Measurements from ENCODE around the gene CLEC4D. TPM values are rescaled to one million over a fixed set of nuclear protein-coding genes. Genes with fewer than 3 reads are reported as not detected.
"Not testable (repeated sequence)": the region's sequence is repeated elsewhere in the genome, so short reads cannot be mapped to it uniquely, and the experiment has no call there.

Gene CLEC4D
- total and polyA plus RNA-seq, 7 experiments from 2014 or later = 0.45 to 7.0 TPM; not detected in 5

GRCh38 chr12:8483079-8483478 is 30.2 kb upstream of the CLEC4D start:
- H3K36me3 ChIP-seq (ENCODE audit: control insufficient read depth in 2 of 3, insufficient read depth in 3 of 3, low read length in 3 of 3) = no peaks in the 10 kb centered on the region
- no peak overlapping the region for H3K27ac ChIP-seq (ENCODE audit: low read depth, low read length)
- no peaks in the 10 kb centered on the region for H3K27me3 ChIP-seq (ENCODE audit: control insufficient read depth in 2 of 2, insufficient read depth in 2 of 2, low read length in 2 of 2)
- ChIA-PET CTCF (no interaction called here), POLR2A (no interaction called here)
- no peaks in the 10 kb centered on the region for H3K9me3 ChIP-seq (ENCODE audit: control insufficient read depth in 2 of 3, low read length in 3 of 3)
- intact Hi-C loops (cut with micrococcal nuclease) = no loop called here
- no peak overlapping the region for H3K4me3 ChIP-seq (ENCODE audit: low read length)
- DNase-seq (no peak), ATAC-seq (peak; percentile 32)
- Mint-ChIP-seq H3K27ac (peak overlapping the region in 5 of 9 donors; percentile 3 to 81 (median 39)), H3K9me3 (peaks cover 0 to 10% (median 3%) of the 10 kb centered on the region in 11 donors), H3K4me3 (peak overlapping the region in 1 of 10 donors; percentile 51), H3K27me3 (peaks cover 5 to 39% (median 16%) of the 10 kb centered on the region in 5 donors), H3K36me3 (peaks cover 0 to 4% (median 0%) of the 10 kb centered on the region in 5 donors), H3K4me1 (peaks cover 7 to 23% (median 9%) of the 10 kb centered on the region in 7 donors)
- no peaks in the 10 kb centered on the region for H3K4me1 ChIP-seq (ENCODE audit: control insufficient read depth in 2 of 2, insufficient read depth in 2 of 2, low read length in 2 of 2)

- POLR2A ChIA-PET = no interaction called here
- ATAC-seq = no peak
- intact Hi-C loops (cut with micrococcal nuclease) = no loop called here
Observed at GRCh38 chr12:8491646-8492530, 21.4 kb upstream of the CLEC4D start.

GRCh38 chr12:8493084-8493483 is 20.2 kb upstream of the CLEC4D start:
- H3K4me1 Mint-ChIP-seq = peaks cover 3 to 24% (median 11%) of the 10 kb centered on the region in 7 donors
- Histone ChIP-seq H3K9me3 (ENCODE audit: control insufficient read depth in 2 of 3, low read length in 3 of 3) (no peaks in the 10 kb centered on the region), H3K36me3 (ENCODE audit: control insufficient read depth in 2 of 3, insufficient read depth in 3 of 3, low read length in 3 of 3) (no peaks in the 10 kb centered on the region), H3K4me3 (ENCODE audit: low read length) (no peak overlapping the region), H3K27me3 (ENCODE audit: control insufficient read depth in 2 of 2, insufficient read depth in 2 of 2, low read length in 2 of 2) (no peaks in the 10 kb centered on the region), H3K27ac (ENCODE audit: low read depth, low read length) (no peak overlapping the region), H3K4me1 (ENCODE audit: control insufficient read depth in 2 of 2, insufficient read depth in 2 of 2, low read length in 2 of 2) (peaks cover 0 to 16% of the 10 kb centered on the region in 2 donors)
- H3K4me3 Mint-ChIP-seq = peak overlapping the region in 2 of 10 donors; percentile 20 to 48
- intact Hi-C loops (cut with micrococcal nuclease) = no loop called here
- ChIA-PET POLR2A (no interaction called here), CTCF (no interaction called here)
- peaks cover 0 to 3% (median 0%) of the 10 kb centered on the region in 5 donors for H3K36me3 Mint-ChIP-seq
- H3K9me3 Mint-ChIP-seq = peaks cover 0 to 3% (median 0%) of the 10 kb centered on the region in 11 donors
- H3K27me3 Mint-ChIP-seq = peaks cover 0 to 45% (median 0%) of the 10 kb centered on the region in 5 donors
- ATAC-seq (peak; percentile 93), DNase-seq (peak in 5 of 9 donors; percentile 16 to 47 (median 41))
- H3K27ac Mint-ChIP-seq = peak overlapping the region in 7 of 9 donors; percentile 0 to 62 (median 14)

More at GRCh38 chr12:8491646-8492530, 21.4 kb upstream of the CLEC4D start:
- H3K9me3 ChIP-seq (ENCODE audit: control insufficient read depth in 2 of 3, low read length in 3 of 3) = no peaks in the 10 kb centered on the region
- Mint-ChIP-seq H3K36me3 (peaks cover 0 to 3% (median 0%) of the 10 kb centered on the region in 5 donors), H3K9me3 (peaks cover 0 to 3% (median 0%) of the 10 kb centered on the region in 11 donors), H3K27me3 (peaks cover 0 to 45% (median 0%) of the 10 kb centered on the region in 5 donors), H3K27ac (no peak overlapping the region), H3K4me3 (no peak overlapping the region), H3K4me1 (peaks cover 3 to 24% (median 11%) of the 10 kb centered on the region in 7 donors)
- CTCF ChIA-PET = no interaction called here
- no peak overlapping the region for H3K27ac ChIP-seq (ENCODE audit: low read depth, low read length)
- H3K4me1 ChIP-seq (ENCODE audit: control insufficient read depth in 2 of 2, insufficient read depth in 2 of 2, low read length in 2 of 2) = peaks cover 0 to 16% of the 10 kb centered on the region in 2 donors
- no peak overlapping the region for H3K4me3 ChIP-seq (ENCODE audit: low read length)
- DNase-seq = no peak
- H3K36me3 ChIP-seq (ENCODE audit: control insufficient read depth in 2 of 3, insufficient read depth in 3 of 3, low read length in 3 of 3) = no peaks in the 10 kb centered on the region
- H3K27me3 ChIP-seq (ENCODE audit: control insufficient read depth in 2 of 2, insufficient read depth in 2 of 2, low read length in 2 of 2) = no peaks in the 10 kb centered on the region

GRCh38 chr12:8495671-8496070 is 17.6 kb upstream of the CLEC4D start:
- H3K4me3 ChIP-seq (ENCODE audit: low read length); H3K36me3 Mint-ChIP-seq; CTCF ChIA-PET; ATAC-seq; H3K27ac Mint-ChIP-seq; H3K4me3 Mint-ChIP-seq; DNase-seq; POLR2A ChIA-PET; H3K27ac ChIP-seq (ENCODE audit: low read depth, low read length); H3K36me3 ChIP-seq (ENCODE audit: control insufficient read depth in 2 of 3, insufficient read depth in 3 of 3, low read length in 3 of 3); intact Hi-C loops (cut with micrococcal nuclease); H3K27me3 ChIP-seq (ENCODE audit: control insufficient read depth in 2 of 2, insufficient read depth in 2 of 2, low read length in 2 of 2); H3K9me3 ChIP-seq (ENCODE audit: control insufficient read depth in 2 of 3, low read length in 3 of 3); H3K9me3 Mint-ChIP-seq: not testable (repeated sequence)
- peaks cover 0 to 16% of the 10 kb centered on the region in 2 donors for H3K4me1 ChIP-seq (ENCODE audit: control insufficient read depth in 2 of 2, insufficient read depth in 2 of 2, low read length in 2 of 2)
- Mint-ChIP-seq H3K4me1 (peaks cover 5 to 24% (median 11%) of the 10 kb centered on the region in 7 donors), H3K27me3 (peaks cover 0 to 51% (median 8%) of the 10 kb centered on the region in 5 donors)

GRCh38 chr12:8496074-8496473 is 17.2 kb upstream of the CLEC4D start:
- H3K27me3 ChIP-seq (ENCODE audit: control insufficient read depth in 2 of 2, insufficient read depth in 2 of 2, low read length in 2 of 2); POLR2A ChIA-PET; H3K4me3 ChIP-seq (ENCODE audit: low read length); intact Hi-C loops (cut with micrococcal nuclease); H3K36me3 ChIP-seq (ENCODE audit: control insufficient read depth in 2 of 3, insufficient read depth in 3 of 3, low read length in 3 of 3); ATAC-seq; H3K9me3 ChIP-seq (ENCODE audit: control insufficient read depth in 2 of 3, low read length in 3 of 3); H3K27ac ChIP-seq (ENCODE audit: low read depth, low read length); H3K27ac Mint-ChIP-seq; H3K4me3 Mint-ChIP-seq; H3K36me3 Mint-ChIP-seq; DNase-seq; H3K9me3 Mint-ChIP-seq; CTCF ChIA-PET: not testable (repeated sequence)
- H3K4me1 ChIP-seq (ENCODE audit: control insufficient read depth in 2 of 2, insufficient read depth in 2 of 2, low read length in 2 of 2) = peaks cover 0 to 16% of the 10 kb centered on the region in 2 donors
- peaks cover 0 to 51% (median 8%) of the 10 kb centered on the region in 5 donors for H3K27me3 Mint-ChIP-seq
- peaks cover 5 to 24% (median 11%) of the 10 kb centered on the region in 7 donors for H3K4me1 Mint-ChIP-seq

GRCh38 chr12:8499616-8500015 is 13.7 kb upstream of the CLEC4D start:
- no peak overlapping the region for H3K4me3 Mint-ChIP-seq
- POLR2A ChIA-PET = no interaction called here
- H3K27me3 Mint-ChIP-seq = peaks cover 0 to 49% (median 8%) of the 10 kb centered on the region in 5 donors
- Histone ChIP-seq H3K36me3 (ENCODE audit: control insufficient read depth in 2 of 3, insufficient read depth in 3 of 3, low read length in 3 of 3) (no peaks in the 10 kb centered on the region), H3K4me1 (ENCODE audit: control insufficient read depth in 2 of 2, insufficient read depth in 2 of 2, low read length in 2 of 2) (no peaks in the 10 kb centered on the region), H3K27ac (ENCODE audit: low read depth, low read length) (no peak overlapping the region), H3K4me3 (ENCODE audit: low read length) (no peak overlapping the region), H3K27me3 (ENCODE audit: control insufficient read depth in 2 of 2, insufficient read depth in 2 of 2, low read length in 2 of 2) (peaks cover 0 to 3% of the 10 kb centered on the region in 2 donors), H3K9me3 (ENCODE audit: control insufficient read depth in 2 of 3, low read length in 3 of 3) (no peaks in the 10 kb centered on the region)
- intact Hi-C loops (cut with micrococcal nuclease) = no loop called here
- H3K9me3 Mint-ChIP-seq = peaks cover 0 to 4% (median 0%) of the 10 kb centered on the region in 11 donors
- H3K27ac Mint-ChIP-seq = no peak overlapping the region
- peaks cover 4 to 11% (median 9%) of the 10 kb centered on the region in 7 donors for H3K4me1 Mint-ChIP-seq
- no peak for ATAC-seq
- CTCF ChIA-PET = no interaction called here
- DNase-seq = no peak
- no peaks in the 10 kb centered on the region for H3K36me3 Mint-ChIP-seq

All from naive thymus-derived CD4-positive, alpha-beta T cell (primary cell).